Pons (tissue), 1 donor: ENCODE data around the gene ADISSP.

ENCODE experiments used
- DNase-seq: peaks from one replicate; pipeline ENCODE4 v3.0.0-alpha.2; 2016; ENCODE audit warnings: low spot score

ADISSP gene

GRCh38 chr20:3781153-3781910, 13.8 kb upstream of the ADISSP start, which contains the start of gene SPEF1:
TSS of gene SPEF1 (minus strand) at chr20:3781448. CDS start at chr20:3781287, 161 bp downstream.
- peak; percentile 96 for DNase-seq

GRCh38 chr20:3778976-3779375, 11.4 kb upstream of the ADISSP start:
- DNase-seq = no peak

DNA sequence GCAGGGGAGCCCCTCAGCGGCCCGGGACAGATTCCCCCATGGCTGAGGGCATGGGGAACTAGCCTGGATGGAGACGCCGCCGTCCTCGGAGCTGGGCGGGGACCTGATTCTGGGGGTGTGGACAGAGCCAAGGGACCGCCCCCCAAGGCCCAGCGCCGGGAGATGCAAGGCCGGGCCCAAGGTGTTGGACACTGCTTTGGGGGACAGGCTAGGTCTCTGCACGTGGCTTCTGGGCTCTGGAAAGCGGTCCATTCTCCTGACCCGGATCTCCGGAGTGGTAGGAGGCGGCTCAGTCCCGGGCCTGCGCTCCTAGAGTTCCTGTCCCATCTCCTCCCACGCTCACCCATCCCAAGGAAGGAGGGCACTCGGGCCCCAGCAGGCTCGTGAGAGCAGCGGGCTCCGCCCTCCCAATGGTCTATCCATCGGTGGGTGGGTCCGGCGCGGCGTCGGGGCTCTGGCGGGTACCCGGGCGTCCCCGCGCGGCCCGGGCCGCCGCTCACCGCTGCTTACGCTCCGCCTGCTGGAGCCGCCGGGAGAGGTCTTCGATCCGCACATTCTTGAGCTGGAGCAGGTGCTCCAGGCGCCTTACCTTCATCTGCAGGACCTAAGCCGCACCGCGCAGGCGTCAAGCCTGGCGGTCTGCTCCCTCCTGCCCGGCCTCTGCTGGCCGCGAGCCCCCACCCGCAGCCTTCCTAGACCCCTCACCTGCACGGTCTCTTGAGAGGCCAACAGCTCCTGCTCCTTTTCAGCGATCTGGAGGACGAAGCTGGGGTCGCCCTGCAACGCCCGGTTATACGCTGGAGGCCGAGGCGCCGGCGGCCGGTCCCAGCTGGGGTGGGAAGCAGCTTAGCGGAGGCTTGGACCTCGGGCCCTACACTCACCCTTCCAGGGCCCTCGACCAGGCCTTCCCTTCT, 10.4 kb upstream of the ADISSP start:
- DNase-seq = no peak

DNA sequence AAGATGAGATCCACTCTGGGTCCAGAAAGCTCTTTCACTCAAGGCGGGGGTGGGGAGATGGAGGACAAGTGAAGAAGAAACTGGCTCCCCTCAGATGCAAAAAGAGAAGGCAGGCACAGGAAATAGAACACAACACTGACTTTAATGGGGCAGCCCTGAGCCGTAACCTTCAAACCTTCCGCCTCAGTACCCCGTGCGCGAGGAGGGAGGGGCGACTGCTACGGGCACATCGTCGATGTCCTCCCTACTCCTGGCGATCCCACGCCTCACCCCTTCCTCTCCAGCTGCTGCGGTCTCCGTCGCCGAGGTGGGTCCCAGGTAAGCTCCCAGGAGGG, 9.8 kb upstream of the ADISSP start:
- DNase-seq = no peak

DNA sequence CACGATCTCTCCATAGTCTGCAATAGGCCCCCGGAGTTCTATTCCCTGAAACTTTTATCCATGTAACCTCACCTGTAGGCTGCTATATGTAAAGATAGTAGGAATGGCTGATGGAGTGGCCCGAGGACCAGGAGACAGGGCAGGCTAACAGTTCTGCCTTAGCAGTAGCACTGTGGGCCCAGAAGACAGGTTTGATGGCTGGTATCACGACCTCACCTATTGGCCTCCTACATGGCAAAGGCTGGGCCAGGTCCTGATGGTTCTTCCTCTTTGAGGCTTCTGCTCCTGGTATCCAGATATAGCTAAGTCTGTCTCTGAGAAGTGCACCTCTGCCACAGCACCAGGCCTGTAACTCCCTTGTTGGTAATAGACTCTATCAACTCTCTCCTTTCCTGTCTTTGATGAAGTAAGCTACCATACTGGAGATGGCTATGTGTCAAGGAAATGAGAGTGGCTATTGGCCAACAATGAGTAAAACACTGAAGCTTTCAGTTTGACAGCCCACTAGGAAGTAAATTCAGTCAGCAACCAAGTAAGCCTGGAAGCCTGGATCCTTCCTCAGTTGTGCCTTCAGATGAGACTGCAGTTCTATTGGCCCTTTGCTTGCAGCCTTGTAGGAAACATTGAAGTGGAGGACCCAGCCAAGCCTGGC, 8.0 kb upstream of the ADISSP start:
- no peak for DNase-seq

- DNase-seq = no peak
Observed at GRCh38 chr20:3771552-3772058, 4.1 kb upstream of the ADISSP start.

- peak; percentile 66 for DNase-seq
Observed at GRCh38 chr20:3768342-3769130, 983 bp upstream of the ADISSP start.

- no peak for DNase-seq
Observed at GRCh38 chr20:3767110-3767426, 485 bp downstream of the ADISSP start.

DNA sequence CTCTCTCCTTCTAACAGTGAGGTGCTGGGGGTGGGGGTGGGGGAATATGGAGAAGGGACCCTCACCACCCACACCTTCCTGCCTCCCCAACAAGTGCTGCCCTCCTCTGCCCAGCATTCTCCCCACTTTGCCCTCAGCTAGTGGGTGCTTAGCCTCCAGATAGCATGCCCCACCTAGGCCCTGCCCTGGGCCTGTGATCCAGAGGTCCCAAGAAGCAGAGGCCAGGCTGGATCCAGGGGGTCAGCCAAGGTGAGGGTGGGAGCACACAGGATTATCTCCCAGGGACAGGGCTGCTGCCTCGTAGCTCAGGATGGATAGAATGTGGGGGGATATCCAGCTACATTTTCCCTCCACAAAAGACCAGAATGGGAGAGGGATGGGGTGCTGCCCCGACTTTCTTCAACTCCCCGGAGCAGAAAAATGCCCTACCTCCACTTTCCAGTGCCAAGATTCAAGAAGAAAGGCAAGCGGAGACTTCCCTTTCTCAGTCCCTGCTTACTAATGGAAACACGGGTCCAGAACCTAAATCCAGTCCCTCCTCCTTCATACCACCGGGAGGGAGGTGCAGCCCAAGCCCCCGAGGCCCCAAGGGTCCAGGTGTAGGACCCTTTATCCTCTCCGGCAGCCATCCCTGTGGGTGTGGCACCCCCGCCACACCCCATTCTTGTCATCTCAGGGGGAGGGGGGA, 987 bp downstream of the ADISSP start:
- no peak for DNase-seq

GRCh38 chr20:3765171-3765882, 2.2 kb downstream of the ADISSP start:
- DNase-seq = no peak

DNA sequence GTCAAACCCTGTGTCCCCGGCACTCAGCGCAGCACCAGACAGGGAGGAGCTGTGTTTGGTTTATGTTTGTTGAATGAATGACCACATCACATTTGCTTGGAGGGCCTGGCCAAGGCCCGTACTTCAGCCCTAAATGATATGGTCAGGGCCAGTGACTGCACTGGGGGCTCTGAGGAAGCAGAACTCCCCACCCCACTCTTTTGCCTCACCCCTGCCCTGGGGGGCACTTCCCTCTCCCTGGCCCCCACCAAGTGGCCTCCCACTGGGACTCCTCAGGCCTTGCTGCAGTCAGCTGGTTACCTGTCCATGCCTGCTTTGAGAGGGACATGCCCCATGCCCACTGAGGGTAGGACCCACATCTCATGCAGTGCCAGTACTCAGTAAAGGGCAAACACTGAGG, 2.9 kb downstream of the ADISSP start:
- no peak for DNase-seq

DNA sequence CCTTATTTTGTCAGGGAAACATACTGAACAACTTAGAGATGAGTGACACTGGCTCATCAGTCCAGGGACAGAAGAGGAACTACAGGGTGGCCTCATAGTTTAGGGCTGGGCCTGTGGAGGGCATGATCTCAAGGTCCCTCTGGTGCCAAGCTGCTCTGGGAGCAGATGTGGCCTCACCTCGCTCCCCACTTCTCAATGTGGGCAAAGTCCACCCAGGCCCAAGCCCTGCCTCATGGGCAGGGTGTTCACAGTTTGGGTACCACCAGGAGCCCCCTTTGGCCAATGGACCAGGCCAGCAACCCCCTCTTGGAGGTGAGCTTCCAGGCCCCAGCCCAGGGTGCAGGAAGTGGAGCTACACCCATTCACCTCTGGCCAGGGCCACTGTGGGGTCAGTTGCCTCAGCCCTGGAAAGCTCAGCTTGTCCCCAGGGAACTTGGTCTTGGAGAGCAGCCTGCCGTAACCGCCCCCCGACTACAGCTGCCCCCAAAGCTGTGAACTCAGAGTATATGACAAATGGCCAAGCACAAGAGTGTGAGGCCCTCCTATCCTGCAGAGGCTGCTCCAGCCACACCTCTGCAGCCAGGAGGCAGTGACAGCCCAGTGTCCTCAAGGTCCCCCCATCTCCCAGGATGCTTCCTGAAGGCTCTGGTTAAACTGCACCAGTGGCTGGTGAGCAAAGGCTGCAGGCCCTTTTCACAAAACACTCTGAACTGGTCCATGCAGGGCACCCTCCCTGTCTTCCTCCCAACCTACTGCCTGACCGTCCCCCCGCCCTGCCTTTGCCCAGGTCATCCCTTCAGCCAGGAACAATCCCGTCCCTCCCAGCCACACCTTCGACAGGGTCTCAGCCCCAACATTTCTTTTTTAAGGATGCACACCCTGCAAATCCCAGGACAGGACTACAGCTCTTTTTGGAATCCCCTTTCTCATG, 3.6 kb downstream of the ADISSP start:
- no peak for DNase-seq

DNA sequence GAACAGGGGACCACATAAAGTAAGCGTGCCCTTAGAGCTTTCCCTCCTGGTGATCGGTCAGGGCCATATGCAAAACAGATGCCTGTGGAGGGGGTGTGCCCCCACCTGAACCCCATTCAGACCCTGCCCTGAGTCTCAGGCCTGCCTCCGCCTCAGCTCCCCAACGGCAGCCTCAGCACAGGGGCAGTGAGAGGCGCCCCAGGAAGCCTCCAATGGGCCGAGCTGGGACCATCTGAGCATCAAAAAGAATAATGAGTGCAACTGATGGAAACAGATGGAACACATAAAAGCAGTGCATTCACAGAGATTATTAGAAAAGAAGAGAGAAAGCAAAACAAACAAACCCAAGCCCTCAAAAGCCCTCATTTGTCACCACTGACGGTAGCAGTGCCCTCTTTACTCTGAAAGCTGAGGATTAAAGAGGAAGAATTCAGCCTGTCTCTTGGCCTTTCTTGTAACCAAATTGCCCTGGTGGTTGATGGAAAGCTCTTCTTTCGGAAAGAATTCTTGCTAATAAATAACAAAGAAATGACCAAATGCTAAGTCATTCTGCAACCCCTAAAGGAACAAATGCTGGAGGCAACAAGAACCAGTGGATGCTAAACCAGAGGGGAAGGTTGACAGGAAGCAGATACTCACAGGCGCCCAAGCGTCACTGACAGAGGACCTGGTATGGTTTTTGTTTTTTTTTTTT, 6.8 kb downstream of the ADISSP start:
- DNase-seq = no peak

DNA sequence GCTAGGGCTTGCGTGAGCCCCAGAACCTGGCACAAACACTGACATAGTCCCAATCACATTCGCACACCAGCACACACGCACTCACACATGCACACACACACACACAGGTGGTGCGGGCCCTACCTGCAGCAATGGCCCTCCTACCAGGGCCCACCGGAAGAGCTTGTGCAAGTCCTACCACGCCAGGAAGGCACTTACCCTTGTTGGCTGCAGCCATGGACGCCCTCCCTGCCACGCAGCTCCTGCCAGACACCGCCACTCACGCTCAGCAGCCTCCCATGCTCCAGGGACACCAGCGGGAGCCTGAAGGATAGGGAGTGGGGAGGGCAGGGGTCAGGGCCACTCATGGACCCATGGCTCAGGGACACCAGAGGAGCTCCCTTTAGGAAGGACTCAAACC, 7.7 kb downstream of the ADISSP start:
- no peak for DNase-seq

- DNase-seq = no peak
Observed at GRCh38 chr20:3759316-3759823, 8.2 kb downstream of the ADISSP start.

- no peak for DNase-seq
Observed at GRCh38 chr20:3758566-3758965, 9.0 kb downstream of the ADISSP start.

DNA sequence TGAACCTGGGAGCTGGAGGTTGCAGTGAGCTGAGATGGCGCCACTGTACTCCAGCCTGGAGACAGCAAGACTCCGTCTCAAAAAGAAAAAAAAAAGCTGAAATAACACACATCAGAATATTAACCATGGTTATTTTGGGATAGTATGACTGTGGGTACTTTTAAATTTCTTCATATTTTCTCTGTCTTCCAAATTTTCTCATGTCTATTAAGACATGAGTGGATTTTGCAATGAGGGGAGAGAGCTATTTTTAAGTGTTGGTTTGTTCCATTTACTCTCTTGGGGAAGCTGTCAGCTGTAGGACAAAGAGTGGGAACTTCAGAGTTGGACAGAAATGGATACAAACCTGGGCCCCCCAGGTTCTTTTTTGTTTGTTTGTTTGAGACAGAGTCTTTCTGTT, 10.3 kb downstream of the ADISSP start:
- DNase-seq = no peak

DNA sequence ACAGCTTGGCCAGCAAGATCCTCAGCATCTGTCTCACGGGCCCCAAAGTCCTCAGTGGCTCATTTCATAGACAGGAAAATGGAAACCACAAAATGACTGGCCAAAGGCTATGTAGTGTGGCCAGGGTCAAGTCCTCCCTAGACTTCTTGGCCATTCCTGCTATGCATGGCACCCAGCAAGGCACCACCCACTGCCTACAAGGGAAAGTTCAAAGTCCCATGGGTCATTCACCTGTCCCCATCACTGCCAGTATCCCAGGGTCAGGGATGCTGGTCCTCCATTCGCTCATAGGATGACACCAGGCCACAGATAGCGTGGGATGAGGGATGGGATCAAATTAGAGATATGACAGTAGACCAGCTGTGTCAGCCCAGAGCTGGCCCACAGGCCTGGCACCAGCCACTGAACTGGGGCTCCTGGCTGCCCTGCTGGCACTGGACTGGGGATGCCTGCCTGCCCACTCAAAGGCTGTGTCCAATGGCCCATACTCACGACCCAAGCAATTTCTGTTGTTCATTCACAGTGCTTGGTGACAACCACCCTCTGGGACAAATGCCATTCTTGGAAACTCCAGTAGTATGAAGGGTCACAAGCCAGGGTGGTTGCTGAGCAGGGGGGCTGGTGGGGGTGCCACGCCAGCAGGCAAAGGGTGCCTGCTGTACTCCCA, 11.6 kb downstream of the ADISSP start:
- DNase-seq = no peak
